GM19455 (cell line): ENCODE results near the gene CHAD.
"Not testable (repeated sequence)": the region's sequence is repeated elsewhere in the genome, so short reads cannot be mapped to it uniquely, and the experiment has no call there.

Experiments used
- ATAC-seq: cut with Tn5 transposase; IDR thresholded peaks from one replicate; pipeline ENCODE4 v1.9.1; 2021; ENCODE audit not compliant: unreplicated experiment

Gene CHAD

GRCh38 chr17:50430821-50431618 lies 37.7 kb downstream of the CHAD start:
- no peak for ATAC-seq

GRCh38 chr17:50429793-50430192 lies 38.9 kb downstream of the CHAD start:
- no peak for ATAC-seq

GRCh38 chr17:50428831-50429424 lies 39.8 kb downstream of the CHAD start:
- no peak for ATAC-seq

- not testable (repeated sequence) for ATAC-seq
These were observed 40.6 kb downstream of the CHAD start for GRCh38 chr17:50428126-50428525.

- ATAC-seq, result no peak
These were observed 41.6 kb downstream of the CHAD start for GRCh38 chr17:50426814-50427787.

- ATAC-seq, result no peak
These were observed 42.3 kb downstream of the CHAD start for GRCh38 chr17:50426472-50426782.

GRCh38 chr17:50425682-50426471 lies 42.8 kb downstream of the CHAD start, which contains the start of gene ACSF2:
Gene ACSF2 (plus strand): TSS chr17:50426218. CDS start chr17:50426262, 44 bp downstream.
- peak; percentile 63 for ATAC-seq

- no peak for ATAC-seq
These were observed 43.5 kb downstream of the CHAD start for GRCh38 chr17:50424996-50425681.

- no peak for ATAC-seq
These were observed 44.3 kb downstream of the CHAD start for GRCh38 chr17:50424246-50424995.

- ATAC-seq, result no peak
These were observed 45.0 kb downstream of the CHAD start for GRCh38 chr17:50423553-50424159.

GRCh38 chr17:50422738-50423137 lies 45.9 kb downstream of the CHAD start:
- ATAC-seq, result no peak

- ATAC-seq, result no peak
These were observed 47.2 kb downstream of the CHAD start for GRCh38 chr17:50421308-50422051.

- ATAC-seq, result no peak
These were observed 48.1 kb downstream of the CHAD start for GRCh38 chr17:50420419-50421112.

- not testable (repeated sequence) for ATAC-seq
These were observed 49.1 kb downstream of the CHAD start for GRCh38 chr17:50419577-50419976.

GRCh38 chr17:50414808-50415207 lies 53.9 kb downstream of the CHAD start:
- no peak for ATAC-seq
